ENCODE results near the gene C1QTNF9. TPM values are rescaled to one million over a fixed set of nuclear protein-coding genes. Genes with fewer than 3 reads are reported as not detected.

C1QTNF9 gene
- polyA plus RNA-seq, 1 donor (not counting 4 experiments of a cell fraction or from before 2014, with no cell fraction given): not detected

- FAIRE-seq: no peak
- no peak for DNase-seq (ENCODE audit: low read depth, low spot score)
- Histone ChIP-seq H4K20me1 (ENCODE audit: control insufficient read depth, extremely low read depth, insufficient read depth, low read length) (no peaks in the 10 kb centered on the region), H3K4me2 (ENCODE audit: control insufficient read depth, extremely low read depth, insufficient read depth, low read depth, low read length) (no peak overlapping the region), H3K9me1 (ENCODE audit: control insufficient read depth, extremely low read depth, insufficient read depth, low read length) (no peaks in the 10 kb centered on the region), H3K9me3 (ENCODE audit: control insufficient read depth, low read depth, low read length) (no peaks in the 10 kb centered on the region), H2AFZ (ENCODE audit: control insufficient read depth, low read length) (no peak overlapping the region), H3K36me3 (ENCODE audit: control insufficient read depth in 2 of 2, extremely low read depth in 1 of 2, insufficient read depth in 2 of 2, low read length in 2 of 2) (no peaks in the 10 kb centered on the region), H3K79me2 (ENCODE audit: control insufficient read depth, insufficient read depth, low read length) (no peaks in the 10 kb centered on the region), H3K4me3 (ENCODE audit: control insufficient read depth in 2 of 3, extremely low read depth in 1 of 3, insufficient read depth in 2 of 3, low read depth in 1 of 3, low read length in 3 of 3) (no peak overlapping the region), H3K27ac (ENCODE audit: control insufficient read depth, insufficient read depth, low read length) (no peak overlapping the region), H3K4me1 (ENCODE audit: control insufficient read depth, extremely low read depth, insufficient read depth, low read length) (no peaks in the 10 kb centered on the region), H3K27me3 (ENCODE audit: control insufficient read depth, extremely low read depth, insufficient read depth, low read length) (no peaks in the 10 kb centered on the region), H3K9ac (ENCODE audit: control insufficient read depth, extremely low read depth, insufficient read depth, low read length) (no peak overlapping the region)
- TF ChIP-seq EZH2 (IDR thresholded peaks at IDR 0.05; ENCODE audit: low read length) (no peak), CTCF (optimal IDR thresholded peaks at IDR 0.05 in 1 of 3, IDR thresholded peaks at IDR 0.05 in 1 of 3, conservative IDR thresholded peaks at IDR 0.05 in 1 of 3; ENCODE audit: extremely low read depth in 1 of 3, insufficient read depth in 2 of 3, low read length in 3 of 3) (no peak)
- dilution Hi-C loops (cut with MboI; ENCODE audit: extremely low pct_ligation_motif_present, low sequenced_read_pairs): no loop called here
Measured at GRCh38 chr13:24361852-24362366, 52.5 kb downstream of the C1QTNF9 start.

- Histone ChIP-seq H3K9me1 (ENCODE audit: control insufficient read depth, extremely low read depth, insufficient read depth, low read length) (no peaks in the 10 kb centered on the region), H3K79me2 (ENCODE audit: control insufficient read depth, insufficient read depth, low read length) (no peaks in the 10 kb centered on the region), H3K9me3 (ENCODE audit: control insufficient read depth, low read depth, low read length) (no peaks in the 10 kb centered on the region), H3K27me3 (ENCODE audit: control insufficient read depth, extremely low read depth, insufficient read depth, low read length) (no peaks in the 10 kb centered on the region), H3K9ac (ENCODE audit: control insufficient read depth, extremely low read depth, insufficient read depth, low read length) (no peak overlapping the region), H3K36me3 (ENCODE audit: control insufficient read depth in 2 of 2, extremely low read depth in 1 of 2, insufficient read depth in 2 of 2, low read length in 2 of 2) (no peaks in the 10 kb centered on the region), H2AFZ (ENCODE audit: control insufficient read depth, low read length) (no peak overlapping the region), H3K27ac (ENCODE audit: control insufficient read depth, insufficient read depth, low read length) (no peak overlapping the region), H3K4me2 (ENCODE audit: control insufficient read depth, extremely low read depth, insufficient read depth, low read depth, low read length) (no peak overlapping the region), H4K20me1 (ENCODE audit: control insufficient read depth, extremely low read depth, insufficient read depth, low read length) (no peaks in the 10 kb centered on the region), H3K4me1 (ENCODE audit: control insufficient read depth, extremely low read depth, insufficient read depth, low read length) (no peaks in the 10 kb centered on the region), H3K4me3 (ENCODE audit: control insufficient read depth in 2 of 3, extremely low read depth in 1 of 3, insufficient read depth in 2 of 3, low read depth in 1 of 3, low read length in 3 of 3) (no peak overlapping the region)
- no peak for FAIRE-seq
- TF ChIP-seq CTCF (optimal IDR thresholded peaks at IDR 0.05 in 1 of 3, IDR thresholded peaks at IDR 0.05 in 1 of 3, conservative IDR thresholded peaks at IDR 0.05 in 1 of 3; ENCODE audit: extremely low read depth in 1 of 3, insufficient read depth in 2 of 3, low read length in 3 of 3) (no peak), EZH2 (IDR thresholded peaks at IDR 0.05; ENCODE audit: low read length) (no peak)
- no peak for DNase-seq (ENCODE audit: low read depth, low spot score)
- dilution Hi-C loops (cut with MboI; ENCODE audit: extremely low pct_ligation_motif_present, low sequenced_read_pairs): no loop called here
Measured at GRCh38 chr13:24362435-24362952, 53.1 kb downstream of the C1QTNF9 start.
